Head of caudate nucleus (tissue), 42 donors: ENCODE measurements around the gene DAO.

Experiments used
- DNase-seq, 42 donors: peaks; one replicate each; pipeline versions ENCODE4 v3.0.0 to v3.0.0-alpha.2; 2020 to 2021; ENCODE audit warnings: mixed read lengths in 7 of 42
- intact Hi-C: fragments of 100-400 bp; cut with DNase I; formaldehyde crosslinking; loops from one replicate; pipeline ENCODE4 v1.15.0; 2022

Gene DAO

DNA sequence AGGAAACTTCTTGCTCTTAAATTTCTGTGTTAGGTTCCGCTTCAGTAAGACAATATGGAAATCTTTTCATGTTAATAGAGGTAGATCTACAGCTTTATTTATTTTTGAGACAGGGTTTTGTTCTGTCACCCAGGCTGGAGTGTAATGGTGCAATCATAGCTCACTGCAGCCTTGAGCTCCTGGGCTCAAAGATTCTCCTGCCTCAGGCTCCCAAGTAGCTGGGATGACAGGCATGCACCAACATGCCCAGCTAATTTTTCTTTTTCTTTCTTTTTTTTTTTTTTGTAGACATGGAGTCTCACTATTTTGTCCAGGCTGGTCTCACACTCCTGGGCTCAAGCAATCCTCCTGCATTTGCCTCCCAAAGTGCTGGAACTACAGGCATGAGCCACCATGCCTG is 70.1 kb downstream of the DAO start:
- intact Hi-C loops: loop anchor here (10.0 kb wide), 1 partner anchor 145 kb away; the partner anchor contains the start of genes ALKBH2 and UNG
- peak in 1 of 42 donors; percentile 23 for DNase-seq
